Measurements from ENCODE around the gene GASK1A.

The GASK1A gene

DNA sequence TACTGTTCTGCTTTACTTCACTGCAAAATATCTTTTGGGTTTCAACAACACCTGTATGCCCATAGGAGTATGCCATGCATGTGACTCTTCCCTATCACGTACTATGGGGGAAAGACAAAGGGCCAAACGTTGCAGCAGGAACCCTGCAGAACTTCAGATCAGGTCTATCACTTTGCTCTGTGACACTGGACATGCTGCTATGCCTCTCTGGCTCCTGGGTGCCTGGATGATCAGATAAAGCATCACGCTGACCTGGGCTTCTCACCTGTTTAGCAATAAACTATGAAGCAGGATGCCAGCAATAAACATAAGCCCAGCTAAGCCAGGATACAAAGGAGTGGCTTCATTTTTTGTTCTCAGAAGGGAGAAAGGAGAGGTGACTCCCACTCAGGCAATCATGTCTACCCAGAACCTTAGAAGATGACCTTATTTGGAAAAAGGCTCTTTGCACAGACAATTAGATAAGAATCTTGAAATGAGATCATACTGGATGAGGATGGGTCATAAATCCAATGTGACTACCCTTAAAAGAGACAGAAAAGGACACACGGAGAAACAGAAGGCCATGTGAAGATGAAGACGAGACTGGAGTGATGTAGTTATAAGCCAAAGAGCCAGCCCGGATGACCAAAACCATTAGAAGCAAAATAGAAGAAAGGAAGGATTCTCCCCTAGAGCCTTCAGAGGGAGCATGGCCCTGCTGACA lies 107.5 kb downstream of the GASK1A start:
- DNase-seq (ENCODE audit: low read depth in 2 of 2), result no peak

DNA sequence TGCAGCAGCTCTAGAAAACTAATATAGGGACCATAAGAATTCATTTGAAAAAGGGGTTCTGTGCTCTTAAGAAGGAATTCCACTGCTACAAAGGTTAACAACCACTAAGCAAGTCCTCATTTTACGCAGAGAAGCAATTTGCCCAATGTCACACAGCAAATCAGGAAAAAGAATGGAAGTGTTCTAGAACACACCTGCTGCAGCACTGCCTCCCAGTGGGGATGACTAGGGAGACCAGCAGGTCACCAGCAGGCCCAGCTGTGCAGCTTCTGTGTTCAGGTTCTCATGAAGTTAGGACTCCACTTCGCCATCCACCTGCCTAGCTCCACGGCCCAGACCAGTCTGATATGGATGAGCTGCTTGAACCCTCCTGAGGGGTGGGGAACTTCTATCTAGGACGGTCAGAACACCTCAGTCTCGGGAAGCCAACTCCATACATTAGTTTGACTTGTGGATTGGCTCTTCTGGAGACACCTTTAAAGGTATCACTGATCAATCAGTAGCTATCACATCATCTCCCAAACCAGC lies 108.2 kb downstream of the GASK1A start:
- DNase-seq (ENCODE audit: low read depth in 2 of 2), result no peak

DNA sequence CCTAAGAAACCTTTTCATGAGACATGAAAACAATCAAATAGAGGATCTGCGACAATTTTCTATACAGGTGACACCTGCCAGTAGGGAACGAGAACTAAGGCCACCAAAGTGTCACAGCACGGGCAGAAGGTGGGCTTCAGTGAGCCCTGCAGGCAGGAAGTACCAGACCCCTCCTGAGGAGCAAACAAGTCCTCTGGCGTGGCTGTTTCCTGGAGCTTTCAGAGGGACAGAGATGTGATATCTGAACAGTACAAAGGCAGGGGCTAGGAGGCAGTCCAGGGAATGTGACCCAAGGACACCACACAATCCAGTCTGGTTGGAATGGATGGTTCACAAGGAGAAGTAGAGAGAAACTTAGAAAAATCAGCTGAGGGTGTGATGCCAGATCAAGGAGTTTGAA lies 110.0 kb downstream of the GASK1A start:
- DNase-seq (ENCODE audit: low read depth in 2 of 2), result no peak

DNA sequence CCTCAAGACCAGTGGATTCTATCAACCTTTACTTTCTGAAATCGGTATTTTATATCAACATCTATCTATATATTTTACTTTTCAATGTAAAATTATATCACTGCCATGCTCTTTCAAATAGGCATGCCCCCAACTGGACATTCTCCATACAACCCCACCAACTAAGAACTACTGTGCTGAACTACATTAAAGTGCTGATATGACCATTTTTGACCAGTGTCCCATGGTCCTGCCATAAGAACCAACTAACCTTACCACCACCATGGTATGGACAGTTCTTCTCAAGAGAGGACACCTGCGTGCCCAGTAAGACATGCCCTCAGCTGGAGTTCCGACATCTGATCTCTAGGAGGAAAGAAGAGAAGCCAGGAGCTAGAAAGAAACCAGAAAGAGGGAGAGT lies 111.1 kb downstream of the GASK1A start:
- no peak for DNase-seq (ENCODE audit: low read depth in 2 of 2)

DNA sequence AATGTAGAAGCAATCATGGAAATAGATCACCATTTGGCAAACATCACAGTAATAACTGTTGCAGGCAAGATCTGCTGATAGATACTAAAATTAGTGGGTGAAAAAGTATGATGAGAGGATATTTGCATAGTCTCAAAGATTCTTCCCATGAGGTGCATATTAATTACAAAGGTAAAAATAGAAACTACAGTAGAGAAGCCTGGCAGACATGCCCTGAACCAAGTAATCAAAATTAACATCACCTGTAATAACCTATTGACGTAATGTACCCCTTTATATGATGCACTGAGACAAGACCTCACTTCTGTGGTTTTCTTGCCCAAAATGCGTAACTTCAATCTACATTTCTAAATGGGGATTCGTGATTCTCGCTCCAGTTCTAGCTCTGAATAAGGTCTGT lies 112.4 kb downstream of the GASK1A start:
- no peak for DNase-seq (ENCODE audit: low read depth in 2 of 2)

DNA sequence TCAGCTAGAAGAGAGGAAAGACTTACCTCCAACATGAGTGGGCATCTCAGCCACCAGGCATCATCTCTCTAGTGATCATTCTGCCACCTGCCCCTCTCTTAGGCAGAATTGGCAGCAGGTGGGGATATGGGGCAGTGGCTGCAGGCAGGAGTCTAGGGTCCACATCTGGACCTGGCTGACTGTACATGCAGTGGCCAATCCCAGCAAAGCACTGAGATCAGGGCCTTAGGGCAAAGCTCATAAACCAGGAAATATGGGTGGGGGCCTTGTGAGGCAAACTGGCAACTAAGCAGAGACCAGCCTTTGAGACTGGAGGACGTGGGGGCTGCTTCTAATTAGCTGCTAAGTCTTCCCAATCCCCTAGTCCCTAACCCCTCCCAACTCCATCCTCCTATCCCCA lies 113.9 kb downstream of the GASK1A start:
- DNase-seq (ENCODE audit: low read depth in 2 of 2), result no peak

DNA sequence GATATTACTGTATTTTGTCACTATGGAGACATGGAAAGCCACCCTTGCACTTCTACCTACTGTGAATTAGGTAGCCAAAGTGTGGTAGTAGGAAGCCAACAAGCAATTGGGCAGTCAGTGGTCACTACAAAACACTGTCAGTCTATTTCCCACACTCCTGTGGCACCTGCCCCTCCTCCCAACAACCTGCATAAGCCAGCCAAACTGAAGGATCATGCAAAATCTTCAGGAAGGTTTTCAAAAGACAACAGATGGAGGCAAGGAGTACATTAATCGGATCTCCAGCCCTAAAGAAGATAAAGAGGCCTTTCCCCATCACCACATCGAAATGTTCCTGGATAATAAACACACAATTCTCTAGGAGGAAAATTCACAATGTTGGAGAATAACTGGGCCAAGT lies 114.9 kb downstream of the GASK1A start:
- DNase-seq (ENCODE audit: low read depth in 2 of 2), result no peak

DNA sequence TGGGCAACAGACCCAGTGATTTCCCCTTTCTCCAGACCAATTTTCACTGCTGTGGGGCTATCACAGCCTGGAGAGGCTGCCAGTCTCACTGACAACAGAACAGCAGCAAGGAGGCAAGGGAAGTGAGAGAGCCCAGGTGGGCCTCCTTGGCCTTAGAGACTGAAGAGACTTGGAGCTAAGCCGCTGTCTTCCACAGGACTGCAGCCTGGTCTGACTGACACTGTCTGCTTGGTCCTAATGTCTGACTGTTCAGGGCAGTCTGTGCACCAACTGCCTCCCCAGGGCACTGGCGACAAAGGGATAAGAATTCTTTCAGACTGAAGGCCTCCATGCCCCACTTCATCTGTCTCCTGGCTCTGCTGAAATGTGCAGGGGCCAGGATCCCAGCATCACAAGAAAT lies 115.3 kb downstream of the GASK1A start:
- no peak for DNase-seq (ENCODE audit: low read depth in 2 of 2)

DNA sequence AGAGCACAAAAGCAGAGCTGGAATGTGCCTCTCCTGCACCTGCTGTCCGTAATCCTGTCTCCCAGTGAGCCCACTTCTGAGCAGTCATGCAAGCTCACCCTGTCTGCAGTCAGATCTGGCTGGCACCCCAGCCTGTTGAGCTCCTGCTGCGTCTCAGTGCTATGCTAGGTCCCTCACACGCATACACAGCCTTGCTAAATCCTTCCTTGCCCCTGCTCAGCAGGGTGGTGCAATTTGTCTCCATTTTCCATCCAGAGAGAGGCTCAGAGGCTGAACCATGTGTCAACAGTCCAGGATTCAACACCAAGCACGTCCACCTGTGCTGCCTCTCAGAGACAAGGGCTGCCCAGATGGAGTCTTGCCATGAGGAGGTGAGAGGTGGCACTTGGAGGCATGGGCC lies 115.7 kb downstream of the GASK1A start:
- no peak for DNase-seq (ENCODE audit: low read depth in 2 of 2)

DNA sequence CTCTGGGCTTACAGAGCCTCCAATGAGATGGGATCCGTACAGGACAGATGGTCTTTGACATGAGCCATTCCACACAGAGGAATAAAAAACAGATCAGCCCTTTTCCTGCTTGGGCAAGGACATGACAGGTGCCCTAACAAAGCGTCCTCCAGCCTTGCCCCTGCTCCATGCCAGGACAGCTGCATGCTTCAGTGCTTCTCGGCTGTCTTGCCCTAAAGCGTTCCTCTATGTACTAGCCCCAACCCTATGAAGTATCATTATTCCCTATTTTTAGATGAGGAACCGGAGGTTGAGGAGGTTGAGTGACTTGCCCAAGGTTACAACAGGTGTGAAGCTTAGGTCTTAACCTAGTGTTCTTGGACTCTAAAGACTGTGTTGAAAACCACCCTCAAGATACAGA lies 116.3 kb downstream of the GASK1A start:
- no peak for DNase-seq (ENCODE audit: low read depth in 2 of 2)

DNA sequence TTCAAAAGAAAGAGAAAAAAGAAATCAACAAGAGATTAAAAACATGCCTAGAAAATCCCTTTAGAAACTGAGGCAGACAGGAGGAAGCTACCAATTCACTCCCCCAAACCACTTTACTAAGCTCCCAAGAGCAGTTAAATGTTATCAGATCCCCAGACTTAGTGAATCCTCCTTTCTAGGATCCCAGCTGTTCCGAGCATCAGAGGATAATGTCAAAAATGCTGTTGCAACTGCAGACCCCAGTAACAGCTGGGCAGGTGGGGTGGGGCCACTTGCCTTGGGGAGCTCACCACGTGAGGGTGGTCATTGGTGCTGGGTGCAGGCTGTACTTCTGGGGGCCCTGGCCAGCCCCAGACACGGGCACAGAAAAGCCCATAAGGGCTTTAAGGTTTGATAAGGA lies 117.7 kb downstream of the GASK1A start:
- no peak for DNase-seq (ENCODE audit: low read depth in 2 of 2)

DNA sequence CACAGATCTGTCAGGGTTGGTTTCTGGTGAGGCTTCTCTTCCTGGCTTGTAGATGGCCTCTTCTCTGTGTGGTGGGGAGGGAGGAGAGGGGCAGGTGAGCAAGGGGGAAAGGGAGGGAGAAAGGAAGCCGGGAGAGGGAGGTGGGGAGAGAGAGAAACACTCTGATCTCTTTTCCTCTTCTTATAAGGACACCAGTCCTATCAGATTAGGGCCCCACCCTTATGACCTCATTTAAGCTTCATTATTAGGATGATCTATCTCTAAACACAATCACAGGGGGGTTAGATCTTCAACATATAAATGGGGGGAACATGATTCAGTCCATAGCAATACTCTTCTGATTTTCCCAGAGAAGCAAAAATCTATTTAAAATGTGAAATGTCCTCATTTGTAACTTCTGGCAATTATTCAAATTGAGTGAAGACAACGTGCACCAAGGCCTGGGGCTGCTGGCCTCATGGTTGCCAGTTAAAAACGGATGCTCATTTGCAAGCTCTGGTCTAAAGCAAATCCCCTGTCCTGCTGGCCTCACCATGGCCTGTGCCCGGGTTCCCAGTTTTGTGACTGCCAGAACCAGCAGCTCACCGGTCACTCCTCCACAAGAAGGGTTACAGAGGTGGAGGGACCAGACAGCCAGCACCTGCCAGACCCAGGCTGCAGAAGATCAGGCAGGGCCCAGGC lies 118.4 kb downstream of the GASK1A start:
- no peak for DNase-seq (ENCODE audit: low read depth in 2 of 2)

DNA sequence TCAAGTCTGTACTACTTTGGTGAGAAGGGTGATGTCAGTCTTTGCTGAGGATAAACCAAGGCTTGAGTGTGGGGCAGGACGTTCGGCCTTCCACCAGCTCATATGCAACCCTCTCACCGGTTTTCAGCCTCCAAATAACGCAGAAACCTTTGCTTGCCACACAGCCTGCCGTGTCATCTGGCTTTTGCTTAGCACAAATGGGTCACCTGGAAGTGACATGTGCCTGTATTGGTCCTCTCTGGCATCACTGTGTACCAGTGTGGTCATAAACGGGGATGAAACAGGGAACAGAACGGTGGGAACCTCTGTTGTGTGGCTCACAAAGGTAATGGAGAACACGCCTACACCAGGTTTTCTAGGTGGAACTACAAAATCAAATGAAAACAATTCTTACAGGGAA lies 119.7 kb downstream of the GASK1A start:
- DNase-seq (ENCODE audit: low read depth in 2 of 2), result no peak

DNA sequence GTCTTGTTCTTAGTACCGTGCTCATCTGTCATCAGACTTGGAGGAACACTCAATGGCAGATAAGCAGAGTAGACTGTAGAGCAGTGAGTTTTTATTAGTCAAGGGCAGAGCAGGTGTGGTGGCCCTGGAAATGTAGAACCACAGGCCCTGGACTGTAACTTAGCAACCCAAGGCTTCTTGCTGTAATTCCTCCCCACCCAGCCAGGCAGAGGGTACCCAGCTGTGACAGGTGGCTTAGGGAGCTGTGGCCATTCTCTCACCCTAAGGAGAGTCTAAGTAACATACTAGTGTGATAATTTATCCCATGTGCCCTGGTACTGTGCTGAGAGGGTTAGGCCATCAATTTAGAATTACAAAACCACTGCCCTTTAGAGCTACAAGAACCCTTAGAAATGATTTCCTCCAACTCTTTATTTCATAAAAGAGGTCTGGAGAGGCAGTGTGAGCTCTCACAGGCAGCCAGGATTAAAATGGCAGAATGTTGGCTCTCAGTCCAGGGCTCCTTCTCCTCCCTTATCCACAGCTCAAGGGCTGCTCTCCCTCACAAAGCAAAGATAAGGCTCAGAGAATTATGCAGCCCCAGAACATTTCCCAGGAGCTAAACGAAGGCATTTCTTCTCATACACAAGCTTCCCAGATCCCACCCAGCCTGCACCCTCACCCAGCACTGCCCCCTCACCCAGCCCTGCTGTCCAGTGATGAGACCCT lies 123.8 kb downstream of the GASK1A start:
- no peak for DNase-seq (ENCODE audit: low read depth in 2 of 2)

DNA sequence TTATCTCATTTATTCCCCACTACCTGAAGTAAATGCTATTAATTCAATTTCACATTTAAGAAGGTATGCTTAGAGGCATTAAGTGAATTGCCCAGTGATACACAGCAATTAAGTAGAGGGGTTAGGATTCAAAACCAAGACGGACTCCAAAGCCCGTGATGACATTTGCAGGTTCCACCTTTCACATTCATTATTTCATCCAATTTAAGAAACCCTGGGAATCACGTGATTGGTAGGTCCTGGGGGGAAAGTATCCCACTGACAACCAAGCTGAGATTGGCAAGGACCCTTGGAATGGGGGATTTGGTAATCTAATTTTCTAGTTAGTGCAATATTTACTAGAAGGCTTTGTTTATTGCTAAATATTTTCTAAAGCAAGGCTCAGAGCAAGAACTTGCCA lies 124.9 kb downstream of the GASK1A start:
- no peak for DNase-seq (ENCODE audit: low read depth in 2 of 2)

DNA sequence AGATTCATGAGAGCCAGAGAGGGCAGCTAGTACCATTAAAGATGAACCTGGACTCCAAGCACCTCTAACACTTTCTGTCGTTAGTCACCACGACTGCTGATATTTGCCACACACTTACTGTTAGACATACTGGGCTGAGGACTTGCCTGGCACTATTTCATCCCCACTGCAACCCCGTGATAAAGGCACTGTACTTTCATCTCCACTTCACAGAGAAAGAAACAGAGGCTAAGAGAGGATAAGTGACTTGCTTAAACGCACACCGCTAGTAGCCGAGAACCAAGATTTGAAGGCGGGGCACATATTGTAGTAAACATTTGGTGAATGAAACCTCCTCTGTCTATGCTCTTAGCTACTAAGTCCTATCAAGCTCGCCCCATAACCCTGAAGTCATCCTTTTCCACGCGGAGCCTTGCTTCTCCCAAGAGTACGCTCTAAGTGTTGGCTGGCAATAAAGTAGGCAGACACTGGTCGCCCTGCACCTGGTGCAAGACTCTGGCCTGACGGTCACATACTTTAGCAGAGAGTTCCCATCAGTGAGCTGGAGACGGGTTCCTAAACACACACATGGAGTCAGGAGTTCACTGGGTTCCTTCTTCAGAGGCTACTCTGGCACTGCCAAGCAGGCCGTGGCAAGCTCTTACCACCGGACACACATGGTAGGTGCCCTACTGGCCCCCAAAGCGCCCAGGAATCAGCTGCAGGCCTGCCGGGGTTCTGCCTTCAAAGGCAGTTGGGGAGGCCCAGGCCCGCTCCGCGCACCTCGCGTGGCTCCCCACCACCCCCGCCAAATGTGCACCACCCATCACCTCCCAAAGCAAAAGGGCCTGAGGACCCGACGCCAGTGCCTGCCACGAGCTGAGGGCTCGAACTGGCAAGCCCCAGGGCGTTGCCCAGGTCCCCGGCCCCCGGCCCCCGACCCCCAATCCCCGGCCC lies 125.8 kb downstream of the GASK1A start:
- DNase-seq (ENCODE audit: low read depth in 2 of 2), result no peak

DNA sequence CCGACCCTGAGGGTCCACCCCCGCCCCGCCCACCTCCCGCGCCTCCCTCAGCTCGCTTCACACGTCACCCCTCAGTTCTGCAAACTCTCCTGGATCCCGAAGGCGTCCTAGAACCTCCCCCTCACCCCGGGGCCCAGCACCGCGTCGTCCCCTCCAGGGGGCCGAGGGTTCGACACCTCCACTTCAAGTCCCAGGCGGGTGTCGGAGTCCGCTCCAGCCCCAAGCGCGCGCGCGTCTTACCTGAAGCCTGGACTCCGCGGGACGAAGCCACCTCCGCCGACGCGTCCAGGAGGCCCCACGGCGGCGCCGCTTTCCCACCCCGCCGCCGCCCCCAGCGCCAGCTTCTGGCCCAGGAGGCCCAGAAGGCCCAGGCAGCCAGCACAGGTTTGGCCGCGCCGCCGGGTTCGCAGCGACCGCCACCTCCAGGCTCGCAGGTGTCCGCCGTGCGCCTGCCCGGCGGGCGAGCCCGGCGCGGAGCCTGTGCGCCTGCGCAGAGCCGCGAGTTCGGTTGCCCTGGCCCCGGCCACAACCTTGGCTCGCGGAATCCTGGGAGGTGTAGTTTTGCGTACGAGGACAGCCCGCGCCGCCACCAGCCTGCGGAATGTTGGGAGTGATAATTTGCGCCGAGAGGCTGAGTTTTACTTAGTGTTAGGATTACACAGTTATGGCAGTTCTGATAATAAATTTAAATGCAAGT lies 126.6 kb downstream of the GASK1A start, which contains the start of gene POMGNT2:
TSS of gene POMGNT2 (minus strand) at position 484 of the 697 bp plus-strand sequence. CDS start 24,648 bp downstream, outside the sequence.
- DNase-seq (ENCODE audit: low read depth in 2 of 2), result peak; percentile 82 to 84

DNA sequence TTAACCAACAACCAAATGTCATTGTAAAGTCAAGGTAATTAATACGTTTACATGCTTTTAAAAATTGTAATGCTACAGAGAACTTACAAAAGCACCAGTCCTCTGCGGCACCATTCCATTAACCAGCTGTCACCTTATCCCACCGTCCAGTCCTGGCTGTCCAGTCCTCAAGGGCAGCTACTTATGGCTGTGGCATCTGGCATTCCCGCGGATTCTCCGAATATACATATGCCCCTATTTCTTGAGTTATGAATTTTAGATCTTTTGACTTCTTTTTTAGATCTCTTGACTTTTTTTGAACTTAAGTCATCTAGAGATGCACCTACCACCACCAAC lies 127.2 kb downstream of the GASK1A start:
- DNase-seq (ENCODE audit: low read depth in 2 of 2), result no peak
